NCI-H2227 treated with DMSO at 0.1 percent for 48 hours (cell line): Measurements from ENCODE around the gene TMEM123.

Experiments
- DNase-seq: peaks from one replicate; lab custom pipeline; 2025; lab: John Stamatoyannopoulos, UW

Gene TMEM123

DNA sequence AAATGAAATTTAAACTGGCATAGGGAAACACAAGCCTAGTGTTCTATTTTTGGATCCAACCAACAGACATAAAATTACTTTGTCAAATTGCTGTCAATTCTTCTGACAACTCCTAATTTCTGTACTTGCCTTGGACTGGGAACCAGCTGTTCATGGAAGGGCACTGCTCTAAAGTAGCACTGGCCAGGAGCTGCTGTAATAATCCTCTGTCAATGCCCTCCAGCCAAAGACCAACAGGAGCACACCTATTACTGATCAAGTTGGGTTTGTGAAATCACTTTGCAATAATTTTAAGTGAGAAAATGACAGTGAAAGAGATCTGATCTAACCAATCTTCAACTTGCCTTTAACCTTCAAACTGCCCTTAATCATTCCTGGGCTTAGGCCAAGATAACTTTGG is 18.9 kb upstream of the TMEM123 start:
- DNase-seq = no peak

DNA sequence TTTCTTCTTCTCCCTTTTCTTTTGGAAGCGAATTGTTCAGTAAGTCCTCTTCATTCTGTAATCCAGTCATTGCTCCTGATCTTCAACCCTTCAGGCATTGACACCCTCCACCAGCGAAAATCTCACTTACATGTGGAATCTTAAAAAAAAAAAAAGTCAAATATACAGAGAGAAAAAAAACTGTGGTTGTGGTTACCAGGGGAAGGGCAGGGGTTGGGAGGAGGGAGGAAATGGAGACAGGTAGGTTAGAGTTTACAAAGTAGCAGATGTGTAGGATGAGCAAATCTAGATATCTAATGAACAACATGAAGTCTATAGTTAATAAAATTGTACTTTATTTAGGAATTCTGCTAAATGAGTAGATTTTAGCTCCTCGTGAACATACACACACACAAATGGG is 17.7 kb upstream of the TMEM123 start:
- no peak for DNase-seq

DNA sequence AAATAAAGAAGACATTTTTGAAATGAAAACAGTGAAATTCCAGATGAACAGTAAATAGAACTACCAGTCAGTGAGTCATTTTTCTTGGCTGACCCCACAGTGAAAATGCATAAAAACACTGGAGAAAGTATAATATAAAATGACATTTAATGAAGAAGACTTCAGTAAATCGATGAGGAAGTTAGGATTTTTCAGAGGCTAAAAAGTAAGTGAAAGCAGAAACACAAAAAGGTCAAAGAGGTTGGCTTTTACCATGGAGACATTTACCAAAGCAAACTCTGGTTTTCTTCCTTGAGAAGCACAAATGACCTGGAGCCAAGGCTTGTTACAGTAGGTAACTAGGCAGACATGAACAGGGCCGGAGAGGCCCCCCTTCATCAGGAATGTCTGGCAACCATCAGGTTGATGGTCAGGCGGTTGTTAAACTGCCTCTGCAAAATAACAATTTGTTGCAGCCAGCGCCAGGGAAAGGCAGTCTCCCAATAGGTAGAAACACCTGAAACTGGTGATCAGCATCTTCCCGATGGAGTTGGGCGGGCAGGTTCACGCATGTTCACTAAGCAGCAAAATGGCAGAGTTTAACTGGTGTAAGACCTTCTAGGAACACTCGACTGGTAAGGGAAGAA is 16.7 kb upstream of the TMEM123 start:
- no peak for DNase-seq

DNA sequence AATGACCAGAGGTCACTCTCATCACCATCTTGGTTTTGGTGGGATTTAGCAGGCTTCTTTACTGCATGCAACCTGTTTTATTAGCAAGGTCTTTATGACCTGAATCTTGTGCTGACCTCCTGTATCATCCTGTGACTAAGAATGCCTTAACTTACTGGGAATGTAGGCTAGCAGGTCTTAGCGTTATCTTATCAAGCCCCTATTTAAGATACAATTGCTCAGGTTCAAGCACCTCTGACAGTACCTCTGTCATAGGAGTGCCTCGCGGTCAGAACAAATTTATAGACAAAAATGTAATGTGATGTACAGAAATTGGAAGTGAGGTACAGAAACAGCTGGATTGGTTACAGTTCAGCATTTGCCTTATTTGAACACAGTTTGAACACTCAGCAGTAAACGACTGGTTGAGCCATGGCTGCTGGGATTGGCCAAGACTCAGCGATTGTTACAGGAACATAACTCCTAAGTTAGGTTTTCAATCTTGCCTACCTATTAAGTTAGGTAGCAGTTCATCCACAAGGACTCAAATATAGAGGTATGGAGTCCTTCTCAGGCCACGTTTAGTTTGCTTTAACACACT is 16.1 kb upstream of the TMEM123 start:
- DNase-seq = no peak

DNA sequence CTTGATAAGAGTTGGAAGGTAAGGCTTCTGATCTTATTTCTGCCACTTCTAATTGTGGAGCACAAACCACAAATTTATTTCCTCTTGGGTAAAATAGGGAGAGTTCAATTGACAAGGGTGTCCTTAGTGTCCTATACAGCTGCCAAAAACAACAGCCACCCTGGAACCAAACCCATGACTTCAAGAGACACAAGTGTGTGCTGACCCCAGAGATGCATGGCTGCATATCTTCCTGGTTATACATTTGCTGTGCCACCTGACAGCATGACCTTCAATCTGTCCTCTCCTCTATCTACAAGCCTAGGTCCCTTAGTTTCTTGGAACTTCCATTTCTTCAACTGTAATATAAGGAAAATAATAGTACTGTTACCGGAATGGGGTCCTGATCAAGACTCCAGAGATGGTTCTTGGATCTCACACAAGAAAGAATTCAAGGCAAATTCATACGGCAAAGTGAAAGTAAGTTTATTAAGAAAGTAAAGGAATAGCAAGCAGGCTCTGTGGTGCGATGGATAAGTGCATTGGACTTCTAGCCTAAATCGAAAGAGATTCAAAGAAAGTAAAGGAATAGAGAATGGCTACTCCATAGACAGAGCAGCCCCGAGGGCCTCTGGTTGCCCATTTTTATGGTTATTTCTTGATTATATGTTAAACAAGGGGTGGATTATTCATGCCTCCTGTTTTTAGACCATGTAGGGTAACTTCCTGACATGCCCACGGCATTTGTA is 15.5 kb upstream of the TMEM123 start:
- no peak for DNase-seq

DNA sequence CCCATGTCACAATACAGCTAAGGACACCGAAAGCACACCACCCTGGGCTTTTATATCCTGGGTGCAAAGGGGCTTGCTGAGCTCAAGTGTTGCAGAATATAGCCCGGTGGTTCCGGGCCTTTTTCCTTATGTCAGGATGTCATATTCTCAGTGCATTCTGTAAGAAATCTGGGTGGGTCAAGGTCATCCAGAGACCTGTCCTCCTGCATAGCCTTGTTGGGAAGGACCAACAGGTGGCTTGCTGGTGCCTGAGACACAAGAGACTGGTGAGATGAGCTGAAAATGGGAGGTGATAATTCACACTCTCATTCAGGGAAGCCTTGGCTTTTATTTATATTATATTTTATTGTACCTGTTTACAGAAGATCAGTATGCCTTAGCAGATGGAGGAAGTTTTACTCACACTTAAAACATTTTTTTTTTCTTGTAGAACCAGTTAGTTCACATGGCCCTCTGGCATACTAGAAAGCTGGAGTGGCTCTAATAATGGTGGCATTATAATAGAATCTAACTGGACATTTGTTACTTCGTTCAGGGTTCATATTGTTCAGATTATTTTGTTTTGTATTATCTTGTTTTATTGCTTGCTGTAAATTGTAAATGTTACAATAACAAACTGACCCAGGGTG is 14.6 kb upstream of the TMEM123 start:
- DNase-seq = no peak

DNA sequence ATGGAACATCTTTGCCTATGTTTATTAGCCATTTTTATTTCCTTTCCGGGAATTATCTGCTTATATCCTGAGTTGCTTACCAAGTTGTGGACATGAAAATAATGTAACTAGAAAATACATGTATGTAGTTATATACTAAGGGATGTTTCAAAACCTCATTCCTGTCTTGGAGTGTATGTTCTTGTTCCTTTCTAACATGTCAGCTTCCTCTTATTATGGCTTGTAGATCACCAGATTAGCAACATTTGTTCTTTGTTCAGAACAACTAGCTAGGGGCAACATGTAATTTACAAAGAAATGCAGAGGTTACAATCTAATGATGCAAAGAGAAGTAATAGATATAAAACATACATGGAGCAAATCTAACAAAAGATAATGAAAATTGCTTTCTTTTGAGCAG is 13.1 kb upstream of the TMEM123 start:
- no peak for DNase-seq

DNA sequence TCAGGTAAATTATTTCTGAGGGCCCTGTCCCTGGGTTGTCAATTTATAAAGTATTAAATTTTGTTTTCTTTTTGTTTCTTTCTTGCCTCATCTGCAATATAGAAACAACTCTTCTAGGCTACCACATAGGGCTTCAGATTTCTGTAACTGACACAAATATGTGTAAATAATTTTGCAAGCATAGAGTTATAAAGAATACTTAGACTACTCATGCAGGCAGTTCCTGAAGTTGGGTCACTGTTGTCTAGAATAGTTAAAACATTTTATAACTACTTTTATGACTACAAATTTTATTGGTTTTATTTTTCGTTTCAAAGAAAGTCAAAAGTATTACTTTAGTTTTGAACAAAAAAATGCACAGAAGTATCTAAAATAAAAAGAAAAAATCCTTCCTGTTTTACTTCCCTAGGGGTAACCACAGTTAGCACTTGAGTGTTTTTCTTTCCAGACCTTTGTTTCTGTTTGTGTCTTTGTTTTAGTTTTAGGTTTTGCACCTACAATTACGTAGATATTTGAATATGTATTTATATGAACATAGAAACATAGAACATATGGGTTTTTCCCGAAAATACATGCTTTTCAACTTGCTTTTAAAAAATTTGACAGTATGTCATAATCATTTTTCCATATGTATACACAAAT is 12.4 kb upstream of the TMEM123 start:
- no peak for DNase-seq

DNA sequence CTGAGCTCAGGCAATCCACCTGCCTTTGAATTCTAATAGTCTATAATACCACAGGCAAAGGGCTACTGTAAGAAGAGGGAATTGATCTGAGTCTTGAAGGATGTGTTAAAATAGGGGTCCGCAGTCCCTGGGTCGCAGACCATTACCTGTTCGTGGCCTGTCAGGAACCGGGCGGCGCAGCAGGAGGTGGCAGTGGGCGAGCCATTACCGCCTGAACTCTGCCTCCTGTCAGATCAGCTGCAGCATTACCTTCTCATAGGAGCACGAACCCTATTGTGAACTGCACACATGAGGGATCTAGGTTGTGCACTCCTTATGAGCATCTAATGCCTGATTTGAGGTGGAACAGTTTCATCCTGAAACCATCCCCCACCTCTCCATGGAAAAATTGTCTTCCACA is 11.5 kb upstream of the TMEM123 start:
- no peak for DNase-seq

DNA sequence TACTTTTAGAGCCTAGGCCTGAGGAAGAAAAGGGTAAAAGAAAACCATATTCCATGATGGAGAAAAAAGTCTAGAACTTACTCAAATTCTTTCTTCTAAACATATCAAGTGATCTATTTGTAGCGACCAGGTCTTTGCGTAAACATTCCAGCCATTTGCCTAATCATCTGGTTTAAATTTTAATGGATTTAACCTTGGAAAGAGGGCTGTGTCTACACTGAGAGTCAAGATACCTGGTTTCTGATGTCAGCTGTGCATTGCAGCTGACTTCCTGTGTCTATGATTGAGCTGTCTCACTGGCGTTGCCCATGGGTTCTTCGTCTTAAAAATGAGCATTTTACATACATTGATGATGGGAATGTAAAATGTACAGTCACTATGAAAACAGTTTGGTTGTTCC is 10.0 kb upstream of the TMEM123 start:
- no peak for DNase-seq

DNA sequence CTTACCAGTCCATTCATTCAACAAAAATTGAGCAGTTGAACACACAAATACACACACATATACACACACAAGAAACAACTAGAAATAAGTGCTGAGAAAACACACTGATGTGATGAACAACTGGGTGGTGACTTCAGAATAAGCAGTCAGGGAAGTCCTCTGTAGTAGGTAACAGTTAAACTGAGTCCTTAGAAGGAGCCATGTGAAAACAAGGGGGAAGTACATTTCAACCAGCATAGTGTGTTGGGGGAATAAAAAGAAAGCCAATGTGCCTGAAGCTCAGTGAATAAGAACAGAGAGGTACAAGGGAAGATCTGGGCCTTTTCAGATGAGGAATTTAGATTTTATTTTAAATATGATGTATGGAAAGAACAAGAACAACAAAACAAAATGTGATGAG is 6.8 kb upstream of the TMEM123 start:
- DNase-seq = no peak

DNA sequence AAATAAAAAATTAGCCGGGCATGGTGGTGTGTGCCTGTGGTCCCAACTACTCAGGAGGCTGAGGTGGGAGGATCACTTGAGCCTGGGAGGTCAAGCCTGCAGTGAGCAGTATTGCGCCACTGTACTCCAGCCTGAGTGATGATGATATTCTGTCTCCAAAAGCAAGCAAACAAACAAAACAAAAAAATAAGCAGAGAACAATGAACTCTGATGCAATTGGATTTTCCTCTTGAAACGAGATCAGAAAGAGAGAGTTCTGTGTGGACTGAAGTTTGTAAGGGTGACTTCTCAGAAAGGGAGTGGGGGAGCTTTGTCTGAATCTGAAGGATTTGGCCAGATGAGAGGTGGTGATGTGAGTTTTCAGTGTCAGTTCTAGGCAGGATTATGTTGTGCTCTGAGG is 6.0 kb upstream of the TMEM123 start:
- DNase-seq = no peak

DNA sequence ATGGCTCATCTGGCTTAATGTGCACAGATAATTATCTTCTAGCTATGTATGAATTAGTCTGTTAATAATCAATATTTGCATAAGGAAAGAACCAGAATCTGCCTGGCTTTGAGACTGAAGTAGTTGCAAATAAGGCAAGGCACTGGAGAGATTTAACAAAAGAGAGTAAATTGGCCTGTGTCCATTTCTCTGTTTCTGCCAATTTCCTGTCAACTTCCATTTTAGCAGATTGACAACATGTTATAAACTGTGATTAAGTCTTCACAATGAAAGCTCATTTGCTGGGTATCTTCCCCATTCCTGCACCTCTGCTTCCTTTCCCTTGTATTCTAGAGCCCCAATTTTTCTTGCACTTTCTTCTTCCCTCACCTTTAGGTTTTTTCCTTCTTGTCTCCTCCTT is 5.3 kb upstream of the TMEM123 start:
- DNase-seq = no peak

DNA sequence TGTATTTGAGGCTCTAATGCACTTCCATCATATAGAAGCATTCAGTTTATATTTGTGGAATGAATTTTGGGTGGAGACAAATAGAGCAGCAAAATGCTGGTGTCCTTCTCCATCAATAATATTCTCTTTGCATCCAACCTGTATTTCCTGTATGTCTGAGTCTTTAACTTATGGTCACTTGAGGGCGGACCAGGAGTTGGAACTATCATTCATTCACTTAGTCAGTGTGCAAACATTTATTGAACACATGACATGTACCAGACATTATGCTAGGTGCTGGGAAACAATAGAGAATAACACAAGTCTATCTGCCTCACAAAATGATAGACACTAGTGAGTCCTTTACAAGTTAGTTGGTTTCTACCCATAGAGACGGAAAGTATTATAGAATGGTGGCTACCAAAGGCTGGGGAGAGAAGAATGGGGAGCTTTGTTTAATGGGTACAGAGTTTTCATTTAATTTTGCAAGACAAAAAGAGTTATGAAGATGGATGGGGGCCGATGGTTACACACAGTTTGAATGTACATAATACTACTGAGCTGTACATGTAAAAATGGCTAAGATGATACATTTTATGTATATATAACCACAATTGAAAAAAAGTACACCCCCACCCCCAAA is 4.6 kb upstream of the TMEM123 start:
- DNase-seq = no peak

DNA sequence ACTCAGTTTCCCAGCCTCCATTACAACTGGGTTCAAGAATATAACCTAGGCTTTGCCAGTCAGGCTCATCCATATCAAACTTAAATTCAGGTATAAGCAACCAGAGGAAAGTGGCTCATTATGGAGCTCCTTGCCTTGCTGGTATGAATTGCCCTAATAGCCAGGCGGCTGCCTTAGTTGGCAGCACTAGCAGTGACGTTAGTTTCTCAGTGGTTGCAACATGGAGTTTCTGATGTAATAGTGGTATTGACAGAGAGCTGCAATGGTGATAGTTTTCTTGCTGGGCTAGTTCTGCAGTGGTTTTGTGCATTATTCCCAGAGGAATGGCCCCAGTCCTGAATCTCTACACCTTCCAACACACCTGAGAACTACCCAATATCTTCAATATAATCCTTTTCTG is 3.8 kb upstream of the TMEM123 start:
- DNase-seq = no peak

DNA sequence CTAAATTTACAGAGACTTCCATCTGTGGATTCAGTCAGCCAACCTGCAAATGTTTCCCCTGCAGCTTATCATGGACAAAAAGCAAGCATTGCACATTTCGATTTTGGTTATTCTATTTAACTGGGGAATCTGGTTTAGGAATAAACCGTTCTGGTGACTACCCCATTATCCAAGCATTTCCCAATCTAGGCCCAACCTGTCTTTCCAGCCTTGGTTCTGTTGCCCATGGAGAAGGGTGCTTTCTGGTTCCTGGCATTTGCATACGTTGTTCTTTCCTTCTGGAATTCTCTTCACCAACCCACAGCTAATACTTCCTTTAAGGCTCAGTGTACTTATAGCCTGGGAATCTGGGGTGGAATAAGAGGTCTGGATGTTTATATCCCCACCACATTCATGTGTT is 1.4 kb upstream of the TMEM123 start:
- DNase-seq = no peak

DNA sequence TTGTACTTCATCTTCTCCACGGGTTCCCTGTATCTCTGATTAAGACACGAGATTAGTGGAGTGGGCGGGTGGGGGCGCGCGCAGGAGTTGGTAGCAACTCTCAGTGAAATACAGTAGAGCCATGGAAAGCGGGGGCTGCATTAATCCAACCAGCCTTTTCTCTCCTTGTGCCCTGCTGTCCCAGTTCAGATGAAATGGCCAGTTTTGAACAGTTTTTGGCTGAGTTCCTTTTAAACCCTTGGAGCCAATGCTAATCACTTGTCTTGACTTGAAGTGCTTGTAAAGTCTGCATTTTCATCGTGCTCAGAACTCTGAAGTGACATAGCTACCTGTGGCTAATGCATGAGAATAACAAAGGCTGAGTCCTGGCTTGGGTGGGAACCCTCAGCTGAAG is 734 bp upstream of the TMEM123 start:
- no peak for DNase-seq

DNA sequence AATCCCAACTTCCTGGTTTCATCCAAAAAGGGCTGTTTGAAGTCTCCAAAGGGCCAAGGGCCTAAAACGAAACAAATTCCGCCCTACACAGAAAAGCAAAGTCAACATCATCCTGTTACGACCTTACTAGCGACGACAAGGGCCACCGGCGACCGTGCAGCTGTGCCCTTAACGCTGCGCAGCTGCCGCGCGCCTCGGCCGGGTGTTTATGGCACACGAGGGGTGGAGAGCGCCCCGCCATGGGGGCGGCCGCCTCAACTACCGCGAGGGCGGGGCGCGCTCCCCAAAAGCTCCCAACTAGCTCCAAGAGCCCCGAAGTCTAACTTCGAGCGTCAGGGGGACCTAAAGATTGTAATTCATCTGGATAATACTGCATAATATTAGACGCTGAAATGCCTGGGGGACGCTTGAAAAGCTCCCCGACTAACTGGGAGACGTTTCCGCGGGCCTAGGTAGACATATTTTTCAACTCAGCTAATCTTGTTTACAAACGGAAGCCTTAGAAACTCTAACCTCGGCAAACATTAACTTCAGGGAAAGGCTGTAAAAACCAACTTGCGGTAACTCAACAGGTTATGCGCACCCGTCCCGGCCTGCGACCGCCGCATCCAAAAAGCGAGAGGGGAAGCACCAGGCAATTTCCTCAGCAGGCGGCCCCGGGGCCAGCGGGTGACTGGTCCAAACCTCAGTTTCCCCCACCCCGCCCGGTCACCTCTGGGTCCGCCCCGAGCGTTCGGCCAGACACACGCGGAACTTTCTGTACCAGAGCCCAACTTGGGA is 694 bp downstream of the TMEM123 start:
- peak; percentile 23 for DNase-seq

DNA sequence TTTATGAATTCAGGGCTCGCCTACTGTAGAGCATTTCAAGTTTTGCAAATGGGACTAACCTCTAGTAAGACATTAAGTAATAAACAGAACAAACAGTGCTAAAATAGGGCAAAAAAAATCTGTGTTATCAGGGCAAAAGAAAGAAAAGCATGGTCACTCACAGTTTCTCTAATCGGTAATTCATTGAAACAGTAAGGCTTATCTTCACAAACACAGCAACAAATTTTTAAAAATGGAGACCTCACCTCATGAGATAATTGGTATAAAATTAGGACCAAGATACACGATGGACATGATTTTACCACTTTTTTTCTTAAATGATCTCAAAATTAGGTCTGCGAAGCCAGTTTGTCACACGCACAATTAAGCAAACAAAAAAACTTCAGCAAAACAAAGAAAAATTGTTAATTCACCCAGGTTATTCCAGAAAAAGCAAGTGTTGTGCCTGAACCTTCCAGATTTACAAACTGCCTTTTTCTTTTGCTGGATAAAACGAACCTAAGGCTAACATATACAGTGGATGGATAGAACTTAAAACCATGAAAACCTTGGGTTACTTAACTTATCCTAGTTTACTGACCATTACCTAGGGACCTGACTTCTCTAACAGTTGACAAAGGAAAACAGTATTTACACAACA is 1.4 kb downstream of the TMEM123 start:
- DNase-seq = no peak

DNA sequence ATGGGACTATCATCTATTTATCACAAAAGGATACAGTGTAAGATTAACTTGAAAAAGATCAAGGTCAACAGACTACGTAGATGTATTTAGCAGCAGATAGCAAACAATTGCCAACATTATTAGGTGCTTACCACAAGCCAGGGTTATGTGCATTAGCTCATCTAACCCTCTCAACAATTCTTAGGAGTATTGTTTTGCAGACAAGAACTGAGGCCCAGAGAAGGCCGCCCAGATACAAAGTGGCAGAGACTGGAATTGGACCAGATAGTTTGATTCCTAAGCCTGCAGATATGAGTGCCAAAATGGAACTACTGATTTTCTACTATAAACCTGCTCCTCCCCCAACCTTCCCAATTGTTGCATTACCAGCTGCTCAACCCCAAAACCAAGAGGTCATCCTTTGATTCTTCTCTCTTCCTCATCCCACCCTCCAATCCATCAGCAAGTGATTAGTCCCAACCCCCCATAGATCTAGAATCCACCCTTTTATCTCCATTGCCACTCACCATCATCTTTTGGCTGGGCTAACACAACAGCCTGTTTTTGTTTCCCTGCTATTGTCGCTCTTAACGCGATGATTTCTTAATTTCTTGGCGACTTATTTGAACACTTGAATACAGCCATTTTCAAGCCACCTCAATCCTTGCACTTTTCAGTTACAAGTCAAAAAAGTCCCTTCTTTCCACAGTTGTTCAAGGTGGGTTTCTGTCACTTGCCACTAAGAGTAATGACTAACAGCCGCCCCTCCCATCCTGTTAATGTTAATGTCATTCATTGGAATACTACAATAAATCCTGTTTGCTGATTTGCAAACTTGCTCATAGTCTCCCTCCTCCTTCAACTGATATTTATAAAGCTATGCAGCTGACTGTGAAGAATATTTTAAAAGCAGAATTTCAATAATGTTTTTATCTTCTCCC is 2.7 kb downstream of the TMEM123 start:
- no peak for DNase-seq
